SK-N-SH treated with all-trans-retinoic acid at 6 μM for 48 hours (cell line): ENCODE data around the gene ITCH.

Experiments
- ATAC-seq: fragments of 200-7000 bp; cut with Tn5 transposase; 3 replicates; pipeline ENCODE4 v1.9.1; 2020; ENCODE audit warnings: mild to moderate bottlenecking, moderate library complexity
- BACH2 ChIP-seq: fragments of 250-450 bp; sonication (Bioruptor Pico); IDR thresholded peaks from 2 replicates; pipeline ENCODE4 v1.9.0; 2021; ENCODE audit warnings: mild to moderate bottlenecking, borderline replicate concordance
- ESRRG ChIP-seq: fragments of 250-450 bp; sonication (Bioruptor Pico); IDR thresholded peaks from 2 replicates; pipeline ENCODE4 v1.6.1; 2021; ENCODE audit warnings: mild to moderate bottlenecking
- GLIS3 ChIP-seq: fragments of 250-450 bp; sonication (Bioruptor Pico); IDR thresholded peaks from 2 replicates; pipeline ENCODE4 v1.5.0; 2020; ENCODE audit warnings: mild to moderate bottlenecking, moderate library complexity
- ISL1 ChIP-seq: fragments of 250-450 bp; sonication (Bioruptor Pico); IDR thresholded peaks from 2 replicates; pipeline ENCODE4 v2.1.2; 2022; ENCODE audit warnings: mild to moderate bottlenecking, moderate library complexity
- OSR1 ChIP-seq: fragments of 250-450 bp; sonication (Bioruptor Pico); IDR thresholded peaks from 2 replicates; pipeline ENCODE4 v1.8.0; 2022; ENCODE audit warnings: moderate library complexity, mild to moderate bottlenecking, inconsistent platforms
- RARB ChIP-seq: fragments of 250-450 bp; sonication (Bioruptor Pico); IDR thresholded peaks from 2 replicates; pipeline ENCODE4 v1.8.0; 2021; ENCODE audit warnings: mild to moderate bottlenecking, moderate library complexity
- SNAI2 ChIP-seq: fragments of 250-450 bp; sonication (Bioruptor Pico); IDR thresholded peaks from 2 replicates; pipeline ENCODE4 v1.5.0; 2020; ENCODE audit warnings: mild to moderate bottlenecking, moderate library complexity
- TCF4 ChIP-seq: fragments of 250-450 bp; sonication (Bioruptor Pico); IDR thresholded peaks from 2 replicates; pipeline ENCODE4 v1.8.0; 2021; ENCODE audit warnings: mild to moderate bottlenecking, moderate library complexity, borderline replicate concordance
- TOX ChIP-seq: fragments of 250-450 bp; sonication (Bioruptor Pico); IDR thresholded peaks from 2 replicates; pipeline ENCODE4 v1.8.0; 2021; ENCODE audit warnings: mild to moderate bottlenecking, moderate library complexity, borderline replicate concordance
- TSHZ2 ChIP-seq: fragments of 250-450 bp; sonication (Bioruptor Pico); IDR thresholded peaks from 2 replicates; pipeline ENCODE4 v1.5.0; 2020; ENCODE audit warnings: mild to moderate bottlenecking, moderate library complexity
- ZC3H10 ChIP-seq: fragments of 250-450 bp; sonication (Bioruptor Pico); IDR thresholded peaks from 2 replicates; pipeline ENCODE4 v1.5.1; 2021; ENCODE audit warnings: mild to moderate bottlenecking, moderate library complexity
- ZFP3 ChIP-seq: fragments of 250-450 bp; sonication (Bioruptor Pico); IDR thresholded peaks from 2 replicates; pipeline ENCODE4 v1.5.0; 2020; ENCODE audit warnings: mild to moderate bottlenecking, moderate library complexity
- ZNF565 ChIP-seq: fragments of 450-650 bp; formaldehyde crosslinking; conservative IDR thresholded peaks from 2 replicates; pipeline ENCODE4 v1.5.0; 2020; ENCODE audit warnings: low read depth, mild to moderate bottlenecking, moderate library complexity
- ZNF70 ChIP-seq: fragments of 450-650 bp; formaldehyde crosslinking; IDR thresholded peaks from 2 replicates; pipeline ENCODE4 v1.5.0; 2020; ENCODE audit warnings: mild to moderate bottlenecking, moderate library complexity
- TF ChIP-seq, protein P1 (sequence below): fragments of 250-450 bp; sonication (Bioruptor Pico); IDR thresholded peaks from 2 replicates; pipeline ENCODE4 v1.8.0; 2020; ENCODE audit warnings: mild to moderate bottlenecking, moderate library complexity, borderline replicate concordance
- TF ChIP-seq, protein P2 (sequence below): fragments of 250-450 bp; sonication (Bioruptor Pico); IDR thresholded peaks from 2 replicates; pipeline ENCODE4 v1.8.0; 2021; ENCODE audit warnings: low read depth, mild to moderate bottlenecking, moderate library complexity, borderline replicate concordance
- TF ChIP-seq, protein P3 (sequence below): fragments of 250-450 bp; sonication (Bioruptor Pico); IDR thresholded peaks from 2 replicates; pipeline ENCODE4 v1.5.1; 2021; ENCODE audit warnings: mild to moderate bottlenecking, moderate library complexity

ITCH gene

DNA sequence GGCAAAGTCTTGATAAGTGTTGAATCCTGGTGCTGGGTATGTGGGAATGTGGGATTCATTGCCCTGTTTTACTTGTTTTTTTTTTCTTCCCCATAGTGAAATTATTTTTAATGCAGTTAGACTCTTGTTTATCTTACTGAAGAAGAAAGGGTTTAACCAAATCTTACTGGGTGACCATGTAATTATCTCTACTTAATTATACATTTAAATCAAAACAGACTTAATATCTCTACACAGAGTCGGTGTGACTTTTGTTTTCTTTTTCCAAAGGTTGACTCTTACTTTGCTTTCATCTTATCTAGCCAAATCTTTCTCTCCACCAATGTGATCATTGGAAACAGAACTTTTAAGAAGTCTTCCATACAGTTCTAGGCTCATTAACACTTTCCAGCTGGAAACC, 85.4 kb downstream of the ITCH start (continued):
- TF ChIP-seq, protein P1, sequence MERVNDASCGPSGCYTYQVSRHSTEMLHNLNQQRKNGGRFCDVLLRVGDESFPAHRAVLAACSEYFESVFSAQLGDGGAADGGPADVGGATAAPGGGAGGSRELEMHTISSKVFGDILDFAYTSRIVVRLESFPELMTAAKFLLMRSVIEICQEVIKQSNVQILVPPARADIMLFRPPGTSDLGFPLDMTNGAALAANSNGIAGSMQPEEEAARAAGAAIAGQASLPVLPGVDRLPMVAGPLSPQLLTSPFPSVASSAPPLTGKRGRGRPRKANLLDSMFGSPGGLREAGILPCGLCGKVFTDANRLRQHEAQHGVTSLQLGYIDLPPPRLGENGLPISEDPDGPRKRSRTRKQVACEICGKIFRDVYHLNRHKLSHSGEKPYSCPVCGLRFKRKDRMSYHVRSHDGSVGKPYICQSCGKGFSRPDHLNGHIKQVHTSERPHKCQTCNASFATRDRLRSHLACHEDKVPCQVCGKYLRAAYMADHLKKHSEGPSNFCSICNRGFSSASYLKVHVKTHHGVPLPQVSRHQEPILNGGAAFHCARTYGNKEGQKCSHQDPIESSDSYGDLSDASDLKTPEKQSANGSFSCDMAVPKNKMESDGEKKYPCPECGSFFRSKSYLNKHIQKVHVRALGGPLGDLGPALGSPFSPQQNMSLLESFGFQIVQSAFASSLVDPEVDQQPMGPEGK (CRISPR knock-in tag): no peak
- TF ChIP-seq SNAI2 (CRISPR knock-in tag) (no peak), ZC3H10 (CRISPR knock-in tag) (no peak)
- TF ChIP-seq, protein P2, sequence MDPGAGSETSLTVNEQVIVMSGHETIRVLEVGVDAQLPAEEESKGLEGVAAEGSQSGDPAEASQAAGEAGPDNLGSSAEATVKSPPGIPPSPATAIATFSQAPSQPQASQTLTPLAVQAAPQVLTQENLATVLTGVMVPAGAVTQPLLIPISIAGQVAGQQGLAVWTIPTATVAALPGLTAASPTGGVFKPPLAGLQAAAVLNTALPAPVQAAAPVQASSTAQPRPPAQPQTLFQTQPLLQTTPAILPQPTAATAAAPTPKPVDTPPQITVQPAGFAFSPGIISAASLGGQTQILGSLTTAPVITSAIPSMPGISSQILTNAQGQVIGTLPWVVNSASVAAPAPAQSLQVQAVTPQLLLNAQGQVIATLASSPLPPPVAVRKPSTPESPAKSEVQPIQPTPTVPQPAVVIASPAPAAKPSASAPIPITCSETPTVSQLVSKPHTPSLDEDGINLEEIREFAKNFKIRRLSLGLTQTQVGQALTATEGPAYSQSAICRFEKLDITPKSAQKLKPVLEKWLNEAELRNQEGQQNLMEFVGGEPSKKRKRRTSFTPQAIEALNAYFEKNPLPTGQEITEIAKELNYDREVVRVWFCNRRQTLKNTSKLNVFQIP (CRISPR knock-in tag): no peak
- TF ChIP-seq, protein P3, sequence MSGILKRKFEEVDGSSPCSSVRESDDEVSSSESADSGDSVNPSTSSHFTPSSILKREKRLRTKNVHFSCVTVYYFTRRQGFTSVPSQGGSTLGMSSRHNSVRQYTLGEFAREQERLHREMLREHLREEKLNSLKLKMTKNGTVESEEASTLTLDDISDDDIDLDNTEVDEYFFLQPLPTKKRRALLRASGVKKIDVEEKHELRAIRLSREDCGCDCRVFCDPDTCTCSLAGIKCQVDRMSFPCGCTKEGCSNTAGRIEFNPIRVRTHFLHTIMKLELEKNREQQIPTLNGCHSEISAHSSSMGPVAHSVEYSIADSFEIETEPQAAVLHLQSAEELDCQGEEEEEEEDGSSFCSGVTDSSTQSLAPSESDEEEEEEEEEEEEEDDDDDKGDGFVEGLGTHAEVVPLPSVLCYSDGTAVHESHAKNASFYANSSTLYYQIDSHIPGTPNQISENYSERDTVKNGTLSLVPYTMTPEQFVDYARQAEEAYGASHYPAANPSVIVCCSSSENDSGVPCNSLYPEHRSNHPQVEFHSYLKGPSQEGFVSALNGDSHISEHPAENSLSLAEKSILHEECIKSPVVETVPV (CRISPR knock-in tag): no peak

DNA sequence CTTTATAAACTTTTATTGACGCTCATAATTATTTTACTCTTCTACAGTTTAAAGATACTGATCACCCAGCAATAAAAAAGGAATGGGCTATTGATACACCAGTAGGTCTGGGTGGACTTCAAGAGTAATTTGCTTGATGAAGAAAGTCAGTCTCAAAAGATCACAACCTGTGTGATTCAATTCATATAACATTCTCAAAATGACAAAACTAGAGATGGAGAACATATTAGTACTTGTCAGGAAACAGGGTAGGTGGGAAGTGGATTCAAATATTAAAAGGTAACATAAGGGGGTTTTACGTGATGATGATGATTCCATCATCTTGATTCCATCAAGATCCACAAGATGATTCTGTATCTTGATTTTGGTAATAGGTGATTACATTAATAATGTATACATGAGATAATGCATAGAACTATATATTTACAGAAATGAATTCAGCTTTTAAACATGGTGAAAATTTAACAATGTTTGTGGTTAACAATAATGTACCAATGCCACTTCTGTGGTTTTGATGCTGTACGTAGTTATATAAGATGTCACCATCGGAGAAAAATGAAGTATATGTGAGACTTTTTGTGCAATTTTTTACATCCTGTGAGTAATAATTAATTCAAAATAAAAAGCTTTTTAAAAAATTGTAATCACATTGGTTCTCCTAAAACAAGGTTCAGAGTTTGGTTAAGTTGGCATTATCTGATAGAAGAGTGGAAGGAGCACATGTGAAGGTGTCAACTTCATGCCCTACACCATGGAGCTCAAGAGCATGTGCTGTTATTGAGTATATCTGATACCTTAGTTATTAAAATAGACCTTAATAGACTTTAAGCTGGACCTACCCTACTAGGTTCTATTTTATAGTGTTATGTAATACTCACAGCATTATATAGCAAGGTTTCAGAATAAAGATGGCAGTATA, 86.9 kb downstream of the ITCH start:
- ATAC-seq: no peak
- TF ChIP-seq ISL1 (CRISPR knock-in tag) (no peak), BACH2 (CRISPR knock-in tag) (no peak), ZNF70 (CRISPR knock-in tag) (no peak), ZNF565 (CRISPR knock-in tag) (no peak), GLIS3 (CRISPR knock-in tag) (no peak), ZFP3 (CRISPR knock-in tag) (no peak), ESRRG (no peak), ZC3H10 (CRISPR knock-in tag) (no peak), TCF4 (CRISPR knock-in tag) (no peak), SNAI2 (CRISPR knock-in tag) (no peak), RARB (CRISPR knock-in tag) (no peak), TSHZ2 (CRISPR knock-in tag) (no peak), TOX (CRISPR knock-in tag) (no peak)
- TF ChIP-seq, protein P3 (CRISPR knock-in tag): no peak

DNA sequence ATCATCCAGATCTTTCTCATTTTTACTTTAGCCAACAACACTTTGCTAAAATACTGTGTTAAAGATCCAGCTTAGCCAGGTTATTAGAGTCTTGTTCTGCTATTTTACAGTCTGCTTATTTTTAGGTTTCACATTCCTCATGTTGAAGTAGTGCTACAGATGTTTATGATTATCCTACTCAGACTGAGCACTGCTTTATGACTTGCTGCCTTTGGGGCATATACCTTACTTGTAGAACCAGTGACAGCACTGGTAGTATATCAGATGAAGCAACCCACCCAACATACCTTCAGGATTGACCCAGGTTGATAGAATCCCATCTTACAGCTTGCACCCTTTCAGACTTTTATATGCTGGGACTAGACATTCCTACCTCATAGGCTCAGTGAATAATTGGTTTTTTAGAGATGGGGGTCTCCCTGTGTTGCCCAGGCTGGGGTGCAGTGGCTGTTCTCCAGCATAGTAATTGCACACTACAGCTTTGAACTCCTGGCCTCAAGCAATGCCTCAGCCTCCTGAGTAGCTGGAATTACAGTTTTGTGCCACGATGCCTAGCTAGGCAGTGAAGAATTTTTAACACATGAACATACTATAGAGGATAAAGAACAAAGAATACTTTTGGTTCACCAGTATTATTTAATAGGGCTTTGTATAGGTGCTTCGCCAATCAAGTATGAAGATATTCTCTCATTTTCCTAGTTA, 89.4 kb downstream of the ITCH start:
- TF ChIP-seq OSR1 (CRISPR knock-in tag): no peak
- ATAC-seq: peak; percentile 95
